Cardiac muscle cell (in vitro differentiated cells and primary cell): ENCODE measurements around the gene GLB1L3. TPM values are rescaled to one million over a fixed set of nuclear protein-coding genes. Genes with fewer than 3 reads are reported as not detected.

Experiments
- DNase-seq, 2 donors: peaks; one replicate each; pipeline versions ENCODE4 v3.0.0 to v3.0.0-alpha.2; 2010 to 2017; ENCODE audit warnings: low read depth in 1 of 2, low spot score in 1 of 2
- H3K27ac ChIP-seq: fragments of 200-600 bp; sonication (generic); 2 replicates; pipeline ENCODE4 v1.5.1; 2016
- H3K27me3 ChIP-seq: fragments of 200-600 bp; sonication (generic); 2 replicates; pipeline ENCODE4 v1.6.0; 2016; ENCODE audit warnings: control low read depth
- H3K36me3 ChIP-seq: fragments of 200-600 bp; sonication (generic); 2 replicates; pipeline ENCODE4 v1.5.1; 2016; ENCODE audit warnings: control low read depth
- H3K4me1 ChIP-seq: fragments of 200-600 bp; sonication (generic); 2 replicates; pipeline ENCODE4 v1.8.1; 2017; ENCODE audit warnings: low read depth, mild to moderate bottlenecking, mixed run types
- H3K4me3 ChIP-seq: fragments of 200-600 bp; sonication (generic); 2 replicates; pipeline ENCODE4 v1.5.1; 2016; ENCODE audit warnings: mild to moderate bottlenecking
- H3K9me3 ChIP-seq: fragments of 200-600 bp; sonication (generic); 2 replicates; pipeline ENCODE4 v1.5.1; 2017; ENCODE audit warnings: low read depth, mild to moderate bottlenecking, control low read depth
- CTCF ChIP-seq: IDR thresholded peaks from 2 replicates; pipeline ENCODE4 v1.5.1; 2012; ENCODE audit warnings: low read depth, mild to moderate bottlenecking, low read length
- polyA plus RNA-seq: library from polyadenylated mRNA; unstranded; fragments of >200 nt; fragmentation: Nextera tagmentation; extraction: Ambion mirVana; gene quantifications from 2 replicates; pipeline ENCODE4 v1.2.1, GENCODE V29; 2016
- total RNA-seq: library from RNA; depleted of rRNA; stranded (reverse); fragments of >200 nt; gene quantifications from 2 replicates; pipeline ENCODE4 v1.2.3, GENCODE V29; 2016

GLB1L3 gene
- total and polyA plus RNA-seq, 2 experiments from 2014 or later, result not detected

- Histone ChIP-seq H3K4me3 (no peak overlapping the region), H3K27ac (no peak overlapping the region), H3K27me3 (no peaks in the 10 kb centered on the region), H3K4me1 (peaks cover 4% of the 10 kb centered on the region), H3K9me3 (no peaks in the 10 kb centered on the region), H3K36me3 (peaks cover 17% of the 10 kb centered on the region)
- no peak for TF ChIP-seq CTCF
- no peak for DNase-seq
Measured at GRCh38 chr11:134257101-134257500, 19.1 kb upstream of the GLB1L3 start.

DNA sequence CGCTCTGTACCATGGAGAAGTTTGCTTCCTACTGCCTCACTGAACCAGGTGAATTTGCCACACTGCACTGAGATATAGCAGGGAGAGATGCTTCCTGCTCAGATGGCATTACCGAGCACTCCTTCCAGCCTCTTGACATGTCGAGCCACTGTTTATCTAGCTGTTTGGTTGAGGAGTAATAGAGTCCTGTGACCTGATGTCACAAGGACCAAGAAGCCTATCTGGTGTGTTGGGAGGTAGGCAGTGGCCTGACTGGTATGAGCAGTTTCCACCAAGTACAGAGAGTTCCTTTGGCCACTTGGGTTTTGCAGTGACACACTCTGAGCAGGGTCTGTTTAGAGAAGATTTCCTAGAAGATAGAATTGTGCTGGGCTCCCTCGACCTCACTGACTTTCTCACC lies 17.6 kb upstream of the GLB1L3 start:
- no peaks in the 10 kb centered on the region for H3K4me1 ChIP-seq
- DNase-seq, result no peak
- H3K27me3 ChIP-seq, result no peaks in the 10 kb centered on the region
- no peak for TF ChIP-seq CTCF
- H3K27ac ChIP-seq, result no peak overlapping the region
- H3K36me3 ChIP-seq, result peaks cover 20% of the 10 kb centered on the region
- H3K9me3 ChIP-seq, result no peaks in the 10 kb centered on the region
- no peak overlapping the region for H3K4me3 ChIP-seq

- H3K27ac ChIP-seq, result no peak overlapping the region
- no peak overlapping the region for H3K4me3 ChIP-seq
- H3K27me3 ChIP-seq, result no peaks in the 10 kb centered on the region
- no peaks in the 10 kb centered on the region for H3K9me3 ChIP-seq
- peaks cover 20% of the 10 kb centered on the region for H3K36me3 ChIP-seq
- no peak for DNase-seq
- no peaks in the 10 kb centered on the region for H3K4me1 ChIP-seq
- TF ChIP-seq CTCF, result no peak
Measured at GRCh38 chr11:134260503-134260902, 15.7 kb upstream of the GLB1L3 start.

DNA sequence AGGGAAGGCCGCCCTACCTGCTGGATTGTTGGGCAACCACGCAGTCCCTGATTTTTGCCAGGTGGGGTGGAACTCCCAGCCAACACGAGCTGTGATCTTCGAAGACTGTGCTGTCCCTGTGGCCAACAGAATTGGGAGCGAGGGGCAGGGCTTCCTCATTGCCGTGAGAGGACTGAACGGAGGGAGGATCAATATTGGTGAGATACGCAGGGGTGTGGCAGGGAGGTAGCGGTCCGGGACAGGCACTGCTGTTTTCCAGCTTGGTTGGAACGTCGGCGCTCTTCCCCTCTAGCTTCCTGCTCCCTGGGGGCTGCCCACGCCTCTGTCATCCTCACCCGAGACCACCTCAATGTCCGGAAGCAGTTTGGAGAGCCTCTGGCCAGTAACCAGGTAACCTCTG lies 15.2 kb upstream of the GLB1L3 start:
- no peaks in the 10 kb centered on the region for H3K4me1 ChIP-seq
- H3K27me3 ChIP-seq, result no peaks in the 10 kb centered on the region
- no peak overlapping the region for H3K4me3 ChIP-seq
- H3K36me3 ChIP-seq, result peaks cover 20% of the 10 kb centered on the region
- DNase-seq, result no peak
- no peak for TF ChIP-seq CTCF
- H3K9me3 ChIP-seq, result no peaks in the 10 kb centered on the region
- H3K27ac ChIP-seq, result no peak overlapping the region

DNA sequence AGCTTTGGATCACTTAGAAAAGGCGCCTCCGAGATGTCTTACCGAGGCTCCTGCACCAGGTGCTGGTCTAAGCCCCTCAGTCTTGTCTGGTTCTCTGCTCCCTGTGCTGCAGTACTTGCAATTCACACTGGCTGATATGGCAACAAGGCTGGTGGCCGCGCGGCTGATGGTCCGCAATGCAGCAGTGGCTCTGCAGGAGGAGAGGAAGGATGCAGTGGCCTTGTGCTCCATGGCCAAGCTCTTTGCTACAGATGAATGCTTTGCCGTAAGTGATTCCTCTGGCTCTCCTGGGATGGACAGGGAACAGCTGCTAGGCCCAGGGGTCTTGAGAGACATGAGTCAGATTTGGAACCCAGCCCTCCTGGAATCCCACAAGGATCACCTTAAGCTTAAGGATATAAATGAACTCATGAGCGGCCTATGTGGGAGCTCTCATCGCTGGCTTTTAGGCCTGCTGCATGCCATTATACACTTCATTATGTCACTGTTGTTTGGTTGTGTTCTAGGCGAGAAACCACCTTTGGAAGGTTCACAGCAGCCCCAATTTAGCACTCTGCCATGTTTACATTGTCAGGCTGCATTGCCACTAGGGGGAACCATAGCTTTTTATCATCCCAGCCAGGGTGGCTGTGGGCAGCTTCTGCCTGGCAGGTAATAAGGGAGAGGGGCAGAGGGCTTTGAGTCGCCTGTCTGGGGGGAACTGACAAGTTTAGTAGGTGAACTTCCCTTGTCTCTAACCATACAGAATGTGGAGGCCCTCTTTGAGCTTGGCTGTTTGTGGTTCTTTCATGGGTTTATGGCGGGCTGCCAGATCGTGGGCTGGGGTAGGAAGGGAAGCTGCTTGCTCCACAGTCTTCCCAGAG lies 14.3 kb upstream of the GLB1L3 start:
- Histone ChIP-seq H3K27ac (no peak overlapping the region), H3K4me3 (no peak overlapping the region), H3K4me1 (no peaks in the 10 kb centered on the region), H3K9me3 (no peaks in the 10 kb centered on the region), H3K36me3 (peaks cover 20% of the 10 kb centered on the region), H3K27me3 (no peaks in the 10 kb centered on the region)
- peak; percentile 61 for TF ChIP-seq CTCF
- DNase-seq, result peak; percentile 24 to 31
